MCF 10A (cell line): Measurements from ENCODE around the gene MTNR1A. TPM values are rescaled to one million over a fixed set of nuclear protein-coding genes. Genes with fewer than 3 reads are reported as not detected.

Experiments
- BruUV-seq: library from RNA; stranded (reverse); fragments of 400-500 nt; replicated peaks from 2 replicates; lab custom pipeline; 2021; lab: Mats Ljungman, UMichigan
- CTCF ChIA-PET: fragments of 300-600 bp; sonication (Branson Sonifier 250); formaldehyde crosslinking; extraction: SDS; loops from one replicate; lab custom pipeline; 2021; ENCODE audit warnings: antibody characterized with exemption, inconsistent platforms; lab: Yijun Ruan, JAX
- POLR2A ChIA-PET: fragments of 300-600, 350-650 bp; sonication (Branson Sonifier 250); formaldehyde crosslinking; extraction: SDS; loops from one replicate; lab custom pipeline; 2020; ENCODE audit warnings: antibody characterized with exemption, inconsistent platforms; lab: Yijun Ruan, JAX
- DNase-seq: peaks from one replicate; pipeline ENCODE4 v3.0.0-alpha.2; 2018; ENCODE audit not compliant: unreplicated experiment
- H3K27ac Mint-ChIP-seq: one replicate; pipeline ENCODE4 v1.8.0; 2022; ENCODE audit warnings: mild to moderate bottlenecking, low read depth, mixed read lengths; ENCODE audit not compliant: unreplicated experiment
- H3K27me3 Mint-ChIP-seq: one replicate; pipeline ENCODE4 v1.8.0; 2022; ENCODE audit warnings: mixed read lengths; ENCODE audit not compliant: insufficient read depth, unreplicated experiment
- H3K36me3 Mint-ChIP-seq: one replicate; pipeline ENCODE4 v1.8.0; 2022; ENCODE audit warnings: mild to moderate bottlenecking, moderate library complexity, mixed read lengths; ENCODE audit not compliant: insufficient read depth, unreplicated experiment
- H3K4me1 Mint-ChIP-seq: one replicate; pipeline ENCODE4 v1.8.0; 2022; ENCODE audit warnings: mixed read lengths; ENCODE audit not compliant: insufficient read depth, unreplicated experiment
- H3K4me3 Mint-ChIP-seq: one replicate; pipeline ENCODE4 v1.8.0; 2022; ENCODE audit warnings: mild to moderate bottlenecking, moderate library complexity, mixed read lengths; ENCODE audit not compliant: unreplicated experiment
- H3K9me3 Mint-ChIP-seq: one replicate; pipeline ENCODE4 v1.8.0; 2022; ENCODE audit warnings: mixed read lengths; ENCODE audit not compliant: unreplicated experiment
- CTCF ChIP-seq: fragments of 200-600 bp; IDR thresholded peaks from one replicate; pipeline ENCODE4 v1.8.0; 2022; ENCODE audit warnings: antibody characterized with exemption, mild to moderate bottlenecking; ENCODE audit not compliant: unreplicated experiment
- intact Hi-C: fragments of 100-400 bp; cut with micrococcal nuclease; formaldehyde crosslinking; loops from 2 replicates; pipeline ENCODE4 v1.14.1; 2022
- total RNA-seq: library from RNA; stranded (reverse); gene quantifications from 2 replicates; pipeline ENCODE4 v1.2.3, GENCODE V29; 2022

Gene MTNR1A
- total RNA-seq, 1 experiment from 2014 or later, result not detected

GRCh38 chr4:186557486-186557885 lies 2.1 kb upstream of the MTNR1A start:
- H3K27ac Mint-ChIP-seq, result no peak overlapping the region
- POLR2A ChIA-PET, result interaction anchor here (1.2 kb wide), 1 partner anchor 29 kb away, joined by 3 read pairs; no protein-coding TSS in a partner anchor

GRCh38 chr4:186557061-186557460 lies 1.7 kb upstream of the MTNR1A start:
- DNase-seq, result no peak
- H3K4me3 Mint-ChIP-seq, result no peak overlapping the region
- H3K36me3 Mint-ChIP-seq, result no peaks in the 10 kb centered on the region
- peaks cover 7% of the 10 kb centered on the region for H3K4me1 Mint-ChIP-seq
- POLR2A ChIA-PET, result interaction anchor here (0.6 to 1.2 kb wide), 2 partner anchors 30 to 1743 kb away, joined by 3 read pairs; no protein-coding TSS in a partner anchor
- no peak for TF ChIP-seq CTCF
- H3K27me3 Mint-ChIP-seq, result no peaks in the 10 kb centered on the region
- no peaks in the 10 kb centered on the region for H3K9me3 Mint-ChIP-seq
- H3K27ac Mint-ChIP-seq, result peak overlapping the region; percentile 49
- CTCF ChIA-PET, result interaction anchor here (0.6 to 0.7 kb wide), 3 partner anchors 24 to 32 kb away, joined by 3 to 4 read pairs (median 3); no protein-coding TSS in a partner anchor
- intact Hi-C loops, result no loop called here
- BruUV-seq, result no TSS peak

More at GRCh38 chr4:186557486-186557885, 2.1 kb upstream of the MTNR1A start:
- Mint-ChIP-seq H3K36me3 (no peaks in the 10 kb centered on the region), H3K4me1 (peaks cover 7% of the 10 kb centered on the region), H3K4me3 (no peak overlapping the region), H3K9me3 (no peaks in the 10 kb centered on the region), H3K27me3 (no peaks in the 10 kb centered on the region)
- intact Hi-C loops, result no loop called here
- no TSS peak for BruUV-seq
- peak; percentile 16 for DNase-seq
- TF ChIP-seq CTCF, result no peak
- CTCF ChIA-PET, result interaction anchor here (0.6 to 0.7 kb wide), 4 partner anchors 28 to 262 kb away, joined by 3 to 4 read pairs (median 3); no protein-coding TSS in a partner anchor

GRCh38 chr4:186554539-186554913 lies 841 bp downstream of the MTNR1A start:
- H3K36me3 Mint-ChIP-seq, result no peaks in the 10 kb centered on the region
- H3K4me3 Mint-ChIP-seq, result peak overlapping the region; percentile 68
- H3K27me3 Mint-ChIP-seq, result peaks cover 12% of the 10 kb centered on the region
- POLR2A ChIA-PET, result no interaction called here
- H3K27ac Mint-ChIP-seq, result no peak overlapping the region
- intact Hi-C loops, result loop anchor here (1.0 kb wide), 1 partner anchor 81 kb away; no protein-coding TSS in a partner anchor
- DNase-seq, result peak; percentile 53
- peak; percentile 13 for TF ChIP-seq CTCF
- CTCF ChIA-PET, result interaction anchor here (0.6 to 1.3 kb wide), 4 partner anchors 16 to 193 kb away, joined by 3 read pairs; no protein-coding TSS in a partner anchor
- peaks cover 7% of the 10 kb centered on the region for H3K4me1 Mint-ChIP-seq
- BruUV-seq, result no TSS peak
- H3K9me3 Mint-ChIP-seq, result no peaks in the 10 kb centered on the region

- Mint-ChIP-seq H3K4me3 (no peak overlapping the region), H3K36me3 (no peaks in the 10 kb centered on the region), H3K4me1 (peaks cover 7% of the 10 kb centered on the region), H3K27ac (no peak overlapping the region), H3K9me3 (no peaks in the 10 kb centered on the region), H3K27me3 (peaks cover 12% of the 10 kb centered on the region)
- no TSS peak for BruUV-seq
- CTCF ChIA-PET, result interaction anchor here (0.5 to 1.3 kb wide), 4 partner anchors 16 to 296 kb away, joined by 3 read pairs; no protein-coding TSS in a partner anchor
- POLR2A ChIA-PET, result no interaction called here
- intact Hi-C loops, result loop anchor here (1.0 kb wide), 1 partner anchor 80 kb away; no protein-coding TSS in a partner anchor
- no peak for TF ChIP-seq CTCF
- no peak for DNase-seq
Observed at GRCh38 chr4:186553717-186554116, 1.6 kb downstream of the MTNR1A start.
